H1 (cell line): ENCODE measurements around the gene HS3ST3B1. TPM values are rescaled to one million over a fixed set of nuclear protein-coding genes. Genes with fewer than 3 reads are reported as not detected.

Experiments used
- CTCF ChIA-PET: fragments of 300-600 bp; sonication (Branson Sonifier 250); formaldehyde crosslinking; loops from one replicate; lab custom pipeline; 2021; ENCODE audit not compliant: partially characterized antibody; lab: Charles Lee
- POLR2A ChIA-PET: fragments of 300-600 bp; sonication (Branson Sonifier 250); formaldehyde crosslinking; loops from one replicate; lab custom pipeline; 2021; ENCODE audit warnings: inconsistent platforms; ENCODE audit not compliant: partially characterized antibody; lab: Charles Lee
- DNase-seq, 2 experiments: peaks; one replicate each; pipeline versions ENCODE4 v3.0.0 to v3.0.0-alpha.2; 2010 to 2022; ENCODE audit warnings: low spot score in 2 of 2, low read depth in 1 of 2, mixed read lengths in 1 of 2
- FAIRE-seq: peaks from 2 replicates; lab custom pipeline; 2011; peaks lifted over from hg19 to GRCh38; lab: Jason Lieb, UNC
- H2AFZ ChIP-seq: 2 replicates; pipeline ENCODE4 v1.8.1; 2012; ENCODE audit warnings: low read length, inconsistent platforms
- H2AK5ac ChIP-seq: 2 replicates; pipeline ENCODE4 v1.6.1; 2013; ENCODE audit warnings: low read depth, low read length
- H2BK120ac ChIP-seq: replicated peaks from 2 replicates; pipeline ENCODE3; 2013; ENCODE audit warnings: low read depth, low read length, inconsistent platforms
- H2BK12ac ChIP-seq: 2 replicates; pipeline ENCODE4 v1.6.1; 2013; ENCODE audit warnings: low read depth, low read length
- H2BK15ac ChIP-seq: 2 replicates; pipeline ENCODE4 v1.6.1; 2013; ENCODE audit warnings: low read length
- H2BK20ac ChIP-seq: 2 replicates; pipeline ENCODE4 v1.6.1; 2013; ENCODE audit warnings: low read length
- H2BK5ac ChIP-seq: 2 replicates; pipeline ENCODE4 v1.6.1; 2013; ENCODE audit warnings: low read depth, low read length
- H3K14ac ChIP-seq: 2 replicates; pipeline ENCODE4 v1.6.1; 2013; ENCODE audit warnings: inconsistent platforms; ENCODE audit not compliant: insufficient read length
- H3K18ac ChIP-seq: 2 replicates; pipeline ENCODE4 v1.6.1; 2013; ENCODE audit warnings: low read length; ENCODE audit errors: extremely low read depth
- H3K23ac ChIP-seq: 2 replicates; pipeline ENCODE4 v1.6.1; 2013; ENCODE audit warnings: inconsistent platforms; ENCODE audit not compliant: insufficient read length
- H3K23me2 ChIP-seq: 2 replicates; pipeline ENCODE4 v1.6.1; 2013; ENCODE audit warnings: low read depth, low read length
- H3K27ac ChIP-seq: 2 replicates; pipeline ENCODE4 v1.6.1; 2011; ENCODE audit warnings: low read depth, low read length, inconsistent platforms
- H3K27me3 ChIP-seq, 4 experiments: replicated peaks in 1 of 4; 1 replicate in 1 of 4; 2 replicates in 3 of 4; pipeline versions ENCODE4 v1.6.1 to v1.8.1; 2011 to 2013; ENCODE audit warnings: low read length in 3 of 4, mild to moderate bottlenecking in 3 of 4, inconsistent platforms in 2 of 4, mixed read lengths in 2 of 4, moderate library complexity in 1 of 4; ENCODE audit not compliant: control insufficient read depth in 3 of 4, insufficient read depth in 3 of 4; ENCODE audit errors: extremely low read depth in 1 of 4
- H3K36me3 ChIP-seq, 4 experiments: 2 replicates each; pipeline versions ENCODE4 v1.6.1 to v1.8.1; 2011 to 2013; ENCODE audit warnings: mild to moderate bottlenecking in 4 of 4, low read length in 3 of 4, moderate library complexity in 2 of 4, control low read depth in 1 of 4, inconsistent platforms in 1 of 4; ENCODE audit not compliant: insufficient read depth in 4 of 4, control insufficient read depth in 2 of 4
- H3K4ac ChIP-seq: replicated peaks from 2 replicates; pipeline ENCODE3; 2013; ENCODE audit warnings: low read length, low read depth, mixed read lengths, inconsistent platforms; ENCODE audit not compliant: insufficient read length
- H3K4me1 ChIP-seq, 4 experiments: replicated peaks in 1 of 4; 1 replicate in 1 of 4; 2 replicates in 3 of 4; pipeline versions ENCODE4 v1.6.1 to v1.8.1; 2011 to 2013; ENCODE audit warnings: low read length in 3 of 4, inconsistent platforms in 2 of 4, mixed read lengths in 1 of 4; ENCODE audit not compliant: insufficient read depth in 4 of 4, control insufficient read depth in 3 of 4
- H3K4me2 ChIP-seq, 2 experiments: 2 replicates each; pipeline versions ENCODE4 v1.6.1 to v1.8.1; 2011 to 2013; ENCODE audit warnings: low read depth in 2 of 2, low read length in 2 of 2, control low read depth in 1 of 2, inconsistent platforms in 1 of 2, mild to moderate bottlenecking in 1 of 2; ENCODE audit not compliant: insufficient read depth in 1 of 2
- H3K4me3 ChIP-seq, 4 experiments: fragments of 200-600, 300-600 bp in 1 of 4; sonication (generic), shearing (Covaris generic), sonication (Bioruptor Twin) in 1 of 4; 2 replicates each; pipeline versions ENCODE4 v1.5.1 to v1.8.1; 2011 to 2016; ENCODE audit warnings: low read length in 4 of 4, low read depth in 3 of 4, control low read depth in 2 of 4, inconsistent platforms in 2 of 4, mild to moderate bottlenecking in 2 of 4, mixed read lengths in 1 of 4, moderate library complexity in 1 of 4; ENCODE audit not compliant: insufficient read depth in 2 of 4; ENCODE audit errors: extremely low read depth in 1 of 4
- H3K56ac ChIP-seq: replicated peaks from 2 replicates; pipeline ENCODE3; 2013; ENCODE audit warnings: low read depth, mild to moderate bottlenecking, mixed read lengths, low read length, inconsistent platforms; ENCODE audit not compliant: insufficient read length
- H3K79me1 ChIP-seq: 2 replicates; pipeline ENCODE4 v1.6.1; 2013; ENCODE audit warnings: low read depth, low read length, control low read depth
- H3K79me2 ChIP-seq, 2 experiments: 2 replicates each; pipeline versions ENCODE4 v1.6.1 to v1.8.1; 2012 to 2013; ENCODE audit warnings: low read length in 2 of 2, mild to moderate bottlenecking in 2 of 2, inconsistent platforms in 1 of 2; ENCODE audit not compliant: insufficient read depth in 2 of 2, control insufficient read depth in 1 of 2
- H3K9ac ChIP-seq, 4 experiments: replicated peaks in 1 of 4; 1 replicate in 1 of 4; 2 replicates in 3 of 4; pipeline versions ENCODE4 v1.6.1 to v1.8.1; 2011 to 2013; ENCODE audit warnings: low read depth in 3 of 4, low read length in 3 of 4, control low read depth in 2 of 4, mild to moderate bottlenecking in 2 of 4, moderate library complexity in 2 of 4, inconsistent platforms in 1 of 4; ENCODE audit errors: extremely low read depth in 1 of 4
- H3K9me3 ChIP-seq, 2 experiments: 2 replicates each; pipeline versions ENCODE4 v1.6.1 to v1.8.1; 2012 to 2013; ENCODE audit warnings: mild to moderate bottlenecking in 2 of 2, moderate library complexity in 2 of 2, control low read depth in 1 of 2, inconsistent platforms in 1 of 2, low read depth in 1 of 2, low read length in 1 of 2, mixed read lengths in 1 of 2; ENCODE audit not compliant: insufficient read depth in 2 of 2
- H4K20me1 ChIP-seq, 2 experiments: replicated peaks in 1 of 2; 2 replicates each; pipeline versions ENCODE3 to v1.8.1; 2011 to 2013; ENCODE audit warnings: inconsistent platforms in 2 of 2, low read length in 2 of 2, mild to moderate bottlenecking in 1 of 2; ENCODE audit not compliant: insufficient read depth in 2 of 2, control insufficient read depth in 1 of 2
- H4K5ac ChIP-seq: 2 replicates; pipeline ENCODE4 v1.6.1; 2013; ENCODE audit warnings: low read length, low read depth, mixed read lengths, inconsistent platforms; ENCODE audit not compliant: insufficient read length
- H4K8ac ChIP-seq: 2 replicates; pipeline ENCODE4 v1.8.0; 2013; ENCODE audit warnings: mild to moderate bottlenecking, moderate library complexity, low read length, inconsistent platforms; ENCODE audit not compliant: insufficient read depth; ENCODE audit errors: extremely low read depth
- H4K91ac ChIP-seq: replicated peaks from 2 replicates; pipeline ENCODE3; 2013; ENCODE audit warnings: low read length, mixed read lengths, inconsistent platforms; ENCODE audit not compliant: insufficient read length
- POLR2A ChIP-seq, 2 experiments: IDR thresholded peaks; 1 replicate in 1 of 2; 2 replicates in 1 of 2; pipeline ENCODE4 v1.6.1; 2011; ENCODE audit warnings: low read depth in 2 of 2, low read length in 2 of 2, mild to moderate bottlenecking in 2 of 2; ENCODE audit errors: control extremely low read depth in 1 of 2
- SIN3A ChIP-seq, 2 experiments: IDR thresholded peaks in 1 of 2; conservative IDR thresholded peaks in 1 of 2; 2 replicates each; pipeline ENCODE4 v1.6.1; 2011 to 2012; ENCODE audit warnings: low read length in 2 of 2, improper control_type of control experiment in 1 of 2, low read depth in 1 of 2, mild to moderate bottlenecking in 1 of 2
- WGBS, 2 experiments: shearing (Covaris generic) in 1 of 2; methylation state at CpG; one replicate each; pipeline versions ENCODE4 v1.1.6 to v1.1.7; 2013 to 2015; ENCODE audit warnings: low lambda C conversion rate in 2 of 2, mixed read lengths in 2 of 2, inconsistent platforms in 1 of 2, low coverage in 1 of 2, missing lambda C conversion rate in 1 of 2; ENCODE audit not compliant: insufficient replicate concordance in 2 of 2, insufficient coverage in 1 of 2, insufficient read length in 1 of 2; ENCODE audit errors: extremely low coverage in 1 of 2, missing lambda C conversion rate in 1 of 2; 5-methylcytosine and 5-hydroxymethylcytosine counted together
- polyA plus RNA-seq, 7 experiments: library from polyadenylated mRNA; depleted of rRNA in 3 of 7; stranded (reverse) in 5 of 7; unstranded in 2 of 7; fragments of >200 nt in 5 of 7; fragments of 200-250 nt in 2 of 7; gene quantifications; 1 replicate in 5 of 7; 2 replicates in 1 of 7; 4 replicates in 1 of 7; pipeline versions ENCODE4 v1.2.1 to v1.2.3, GENCODE V29; 2011 to 2013; ENCODE audit warnings: missing spikeins in 2 of 7, mixed read lengths in 2 of 7
- total RNA-seq: library from RNA; stranded (reverse); fragmentation: NEBNext Ultra II Directional; extraction: Animal tissue kit (Norgen Biotek cat#: 25700); gene quantifications from 2 replicates; pipeline ENCODE4 v1.2.1, GENCODE V29; 2021

HS3ST3B1 gene
- total and polyA plus RNA-seq, 2 of the 8 experiments (the other 6 are each of a cell fraction or from before 2014, with no cell fraction given) = 4.7 to 14.4 TPM

DNA sequence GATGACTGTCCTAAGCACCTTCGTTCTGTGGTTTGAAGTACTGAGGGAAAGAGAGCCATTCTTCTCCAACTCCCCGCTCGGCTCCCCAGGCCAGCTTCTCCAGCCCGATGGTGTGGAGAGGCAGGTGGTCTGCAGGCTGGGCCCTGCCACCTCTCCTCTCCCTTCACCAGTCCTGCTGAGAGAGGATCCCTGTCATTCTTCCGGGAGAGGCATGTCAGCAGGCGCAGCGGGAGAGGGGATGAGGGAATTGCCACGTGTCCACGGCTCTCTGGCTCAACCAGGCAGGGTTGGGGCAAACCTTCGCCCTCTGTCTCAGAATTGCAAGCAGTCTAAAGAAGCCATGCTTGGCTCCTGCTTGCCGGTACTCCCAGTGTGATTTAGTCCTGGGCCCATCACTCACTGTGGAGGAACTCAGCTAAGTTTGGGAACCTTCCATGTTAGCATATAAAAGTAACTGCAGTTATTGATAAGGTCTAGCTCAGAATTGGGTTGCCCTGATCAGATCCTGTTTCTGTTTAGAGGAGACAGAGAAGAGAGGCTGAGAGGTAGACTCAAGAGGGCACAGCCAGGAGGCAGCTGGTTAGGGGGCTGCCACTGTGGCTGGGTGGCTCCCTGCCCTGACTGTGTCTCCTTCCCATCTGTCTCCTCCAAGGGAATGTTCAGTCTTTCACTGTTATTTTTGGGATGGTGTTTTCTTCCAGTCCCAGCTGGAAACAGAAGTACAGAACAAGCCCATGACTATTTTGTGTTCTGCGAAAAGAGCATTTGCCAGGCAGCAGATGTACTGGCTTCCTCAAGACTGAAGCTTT is 17.4 kb downstream of the HS3ST3B1 start:
- Histone ChIP-seq H3K4ac (no peak overlapping the region), H3K9me3 (no peaks in the 10 kb centered on the region), H3K4me1 (peaks cover 11 to 27% (median 23%) of the 10 kb centered on the region in 4 experiments), H3K23me2 (no peaks in the 10 kb centered on the region), H3K36me3 (no peaks in the 10 kb centered on the region), H2AK5ac (peak overlapping the region; percentile 41; the same call in 1 of the 2 replicates), H3K56ac (no peak overlapping the region), H4K8ac (no peak overlapping the region), H4K91ac (peak overlapping the region; percentile 25), H3K9ac (no peak overlapping the region; a peak in 1 of 7 replicates), H3K23ac (no peak overlapping the region), H3K79me2 (peaks cover 0 to 75% of the 10 kb centered on the region in 2 experiments; a peak in 2 of 4 replicates), H3K4me3 (no peak overlapping the region), H3K27me3 (peaks cover 0 to 2% (median 0%) of the 10 kb centered on the region in 4 experiments; a peak in 2 of 7 replicates), H4K20me1 (no peaks in the 10 kb centered on the region), H2BK20ac (0 out of 2 replicates have a peak overlapping the region, but pooled peaks have one; percentile 61), H3K27ac (no peak overlapping the region), H2BK5ac (no peak overlapping the region), H3K18ac (peak overlapping the region; percentile 72; the same call in 1 of the 2 replicates), H2BK12ac (peak overlapping the region; percentile 71; the same call in 1 of the 2 replicates), H2BK120ac (no peak overlapping the region), H3K4me2 (no peak overlapping the region; a peak in 1 of 4 replicates), H3K14ac (no peak overlapping the region), H2BK15ac (peak overlapping the region; percentile 93), H3K79me1 (peaks cover 7% of the 10 kb centered on the region; the same call in 1 of the 2 replicates), H2AFZ (no peak overlapping the region), H4K5ac (no peak overlapping the region)
- 82% methylated on average over 12 of the region's 12 CpGs; no CpG with 5 or more reads in 1 of the 2 experiments for WGBS, 2 experiments
- DNase-seq (no peak), FAIRE-seq (no peak)
- POLR2A ChIA-PET = interaction anchor here (0.8 to 2.2 kb wide), 3 partner anchors 8 to 13 kb away, joined by 3 to 9 read pairs (median 4); no protein-coding TSS in a partner anchor
- TF ChIP-seq SIN3A (conservative IDR thresholded peaks at IDR 0.05 in 1 of 2, IDR thresholded peaks at IDR 0.05 in 1 of 2; ENCODE audit: low read depth in 1 of 2, low read length in 2 of 2) = 0 out of 4 replicates have a peak, but pooled peaks of 1 of the 2 experiments have one; percentile 7
- TF ChIP-seq POLR2A (IDR thresholded peaks at IDR 0.05; ENCODE audit: control extremely low read depth in 1 of 2, low read depth in 2 of 2, low read length in 2 of 2) = no peak
- CTCF ChIA-PET = interaction anchor here (1.0 to 1.1 kb wide), 3 partner anchors 16 to 235 kb away, joined by 3 read pairs; no protein-coding TSS in a partner anchor
